Ramos (cell line): ENCODE results near the gene NEUROD1.

Experiments
- in situ Hi-C: fragments of 300-500 bp; cut with MboI; formaldehyde crosslinking; loops from one replicate; pipeline ENCODE4 v1.14.3; 2022; ENCODE audit warnings: low sequenced_read_pairs; ENCODE audit not compliant: unreplicated experiment

NEUROD1 gene

DNA sequence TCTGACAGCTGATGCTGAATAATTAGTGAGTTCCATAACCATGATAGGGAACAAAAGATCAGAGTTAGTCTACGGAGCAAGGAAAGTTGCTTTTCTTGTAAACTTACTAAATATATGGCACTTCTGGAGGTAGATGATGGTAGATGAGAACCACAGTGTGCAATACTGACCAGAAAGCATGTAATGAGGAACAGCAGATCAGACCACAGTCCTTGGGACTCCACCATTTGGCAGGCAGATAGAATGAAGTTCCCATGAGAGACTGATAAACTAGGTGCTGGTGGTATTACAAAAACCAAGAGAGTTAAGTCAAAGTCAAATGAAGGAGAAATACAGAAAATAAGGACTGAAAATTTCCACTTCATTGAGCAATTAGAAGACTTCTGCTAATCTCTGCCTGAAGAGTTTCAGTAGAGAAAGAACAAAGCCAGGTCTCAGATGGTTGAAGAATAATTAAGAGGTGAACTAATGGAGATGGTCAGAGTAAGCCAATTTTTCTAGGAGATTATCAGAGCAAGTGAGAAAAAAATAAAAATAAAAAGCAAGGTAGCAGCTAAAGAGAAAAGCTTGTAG, 33.8 kb downstream of the NEUROD1 start:
- in situ Hi-C loops: no loop called here

DNA sequence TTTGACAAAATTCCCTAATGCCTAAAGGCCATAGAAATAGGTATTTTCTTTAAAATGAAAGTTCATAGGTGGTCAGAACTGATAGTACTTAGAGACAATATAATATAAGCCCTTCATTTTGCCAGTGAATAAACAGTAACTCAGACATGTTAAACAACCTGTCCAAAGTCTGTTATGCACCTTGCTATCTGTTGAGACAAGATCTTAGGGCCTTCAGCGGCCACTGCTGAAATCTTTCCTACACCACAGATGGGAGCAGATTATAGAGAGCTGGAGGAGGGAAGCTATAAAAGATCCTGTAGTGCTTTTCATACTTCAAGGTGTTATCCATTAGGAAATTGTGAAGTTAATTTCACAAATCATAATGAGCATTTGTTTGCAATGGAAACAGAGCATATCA, 37.2 kb downstream of the NEUROD1 start:
- in situ Hi-C loops: no loop called here

DNA sequence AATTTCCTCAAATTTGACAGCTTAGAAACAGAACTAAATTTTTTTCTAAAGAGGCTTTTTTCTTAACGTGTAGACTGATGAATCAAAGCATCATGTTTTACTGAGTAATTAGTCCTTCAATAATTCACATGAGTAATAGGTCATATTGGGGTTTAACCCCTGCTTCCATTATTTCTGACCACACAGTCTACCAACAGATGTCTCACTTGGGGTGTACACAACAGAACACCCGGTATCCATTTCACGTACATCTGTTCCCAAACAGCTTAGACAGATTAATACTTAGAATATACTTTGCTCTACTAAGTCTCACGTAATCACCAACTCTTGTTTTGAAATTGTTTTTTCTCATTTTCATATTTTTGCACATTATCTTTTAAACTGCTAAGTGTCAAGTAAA, 38.2 kb downstream of the NEUROD1 start:
- in situ Hi-C loops: no loop called here

DNA sequence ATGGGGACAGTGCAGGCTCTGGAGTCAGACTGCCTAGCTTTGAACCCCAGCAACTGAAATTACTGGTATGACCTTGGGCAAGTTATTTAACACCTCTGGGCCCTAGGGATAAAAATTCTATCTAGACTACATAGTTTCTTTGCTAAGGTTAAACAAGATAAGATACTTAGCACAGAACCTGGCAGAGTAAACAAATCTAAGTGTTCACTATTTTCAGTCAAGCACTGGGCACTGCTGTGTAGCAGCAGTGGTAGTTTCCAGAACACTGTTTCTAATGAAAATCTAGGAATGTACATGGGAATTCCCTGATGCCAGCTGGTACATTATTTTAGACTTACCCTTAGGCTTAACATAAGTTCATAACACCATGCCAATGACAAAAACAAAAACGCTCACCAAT, 40.6 kb downstream of the NEUROD1 start:
- in situ Hi-C loops: no loop called here

DNA sequence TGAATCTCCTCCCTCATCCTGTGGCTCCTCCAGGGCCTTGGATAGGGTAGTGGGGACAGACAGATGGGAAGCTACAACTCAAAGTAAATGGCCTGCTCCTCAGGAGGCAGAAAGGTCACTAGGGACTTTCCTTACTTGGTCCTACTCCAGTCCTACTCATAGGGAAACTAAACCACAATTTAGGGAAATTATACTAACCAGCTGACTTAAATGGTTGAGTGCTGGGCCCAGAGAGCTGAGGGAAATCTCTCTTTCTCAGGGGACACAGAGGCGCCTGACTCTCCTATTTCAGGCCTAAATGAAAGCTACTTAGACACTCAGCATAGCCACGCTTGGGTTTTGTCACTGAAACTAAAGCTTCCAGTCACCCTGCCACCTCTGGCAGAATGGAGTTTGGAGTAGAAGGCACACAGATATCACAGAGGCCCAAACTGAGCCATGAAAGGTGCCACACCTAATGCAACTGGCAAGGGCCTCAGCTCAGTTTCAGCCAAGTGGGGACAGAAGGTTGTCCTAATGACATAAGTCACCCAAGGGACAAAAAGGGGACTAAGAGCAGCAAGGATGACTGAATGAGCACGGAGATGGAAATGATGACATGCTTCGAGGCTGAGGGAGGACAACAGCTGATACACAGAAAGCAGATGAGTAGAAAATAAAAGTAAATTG, 47.5 kb downstream of the NEUROD1 start:
- in situ Hi-C loops: no loop called here

DNA sequence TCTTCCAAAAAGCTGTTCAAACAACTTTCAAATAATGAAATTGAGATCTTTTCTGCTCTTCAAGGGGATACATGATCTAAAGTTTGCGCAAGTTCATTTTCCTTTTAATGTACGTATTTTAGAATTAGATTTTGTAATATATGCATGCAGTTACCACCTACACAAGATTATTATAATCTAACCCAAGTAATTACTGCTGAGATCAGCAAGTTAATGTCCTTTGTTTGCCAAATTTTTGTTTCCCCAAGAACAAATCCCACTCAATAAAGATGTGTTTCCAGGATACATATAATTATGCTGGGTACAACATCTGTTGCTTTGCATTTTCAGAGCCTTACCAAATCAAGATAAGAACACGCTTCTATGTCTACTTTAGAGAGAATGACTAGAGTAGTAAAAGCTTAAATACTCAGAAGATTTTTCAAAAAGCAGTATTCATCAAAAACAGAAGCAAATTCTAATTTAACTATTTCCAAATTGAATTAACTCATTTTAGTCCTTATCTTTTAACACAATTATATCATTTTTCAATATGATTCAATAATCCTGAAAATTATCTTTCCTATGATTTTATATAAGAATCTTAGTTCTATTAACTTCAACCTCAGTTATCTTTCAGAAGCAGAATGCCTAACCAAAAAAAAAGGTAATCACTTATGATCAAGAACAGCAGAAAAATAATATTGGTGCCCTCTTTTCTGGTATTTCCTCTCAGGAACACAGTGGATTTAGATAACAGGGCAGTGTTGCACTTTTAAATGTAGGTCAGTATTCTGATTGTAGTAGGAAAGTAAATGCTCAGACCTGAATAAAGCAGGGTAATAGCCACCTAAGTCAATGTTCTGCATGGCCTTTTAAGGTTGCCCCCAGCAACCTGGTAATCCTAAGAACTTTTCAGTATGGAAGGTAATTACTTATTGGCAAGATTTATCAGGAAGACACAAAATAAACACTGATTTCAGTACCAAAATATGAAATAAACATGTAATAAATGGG, 51.4 kb downstream of the NEUROD1 start:
- in situ Hi-C loops: no loop called here

DNA sequence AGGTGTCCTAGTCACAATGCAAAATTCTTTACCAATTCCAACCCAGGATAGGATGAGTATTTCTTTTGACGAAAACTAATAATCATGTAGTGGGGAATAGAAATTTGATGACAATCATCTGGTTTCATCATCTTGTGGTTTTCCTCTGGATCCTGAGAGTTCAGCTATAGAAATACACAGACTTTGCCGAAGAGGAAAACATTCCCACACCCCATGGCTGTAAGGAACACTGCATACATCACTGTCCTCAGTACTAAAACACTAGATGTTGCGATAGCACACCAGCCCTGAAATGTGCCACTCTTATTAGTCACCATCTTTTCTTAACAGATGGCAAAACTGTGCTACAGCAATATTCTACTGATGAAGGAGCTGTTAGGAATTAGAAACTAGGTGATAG, 52.8 kb downstream of the NEUROD1 start:
- in situ Hi-C loops: no loop called here

DNA sequence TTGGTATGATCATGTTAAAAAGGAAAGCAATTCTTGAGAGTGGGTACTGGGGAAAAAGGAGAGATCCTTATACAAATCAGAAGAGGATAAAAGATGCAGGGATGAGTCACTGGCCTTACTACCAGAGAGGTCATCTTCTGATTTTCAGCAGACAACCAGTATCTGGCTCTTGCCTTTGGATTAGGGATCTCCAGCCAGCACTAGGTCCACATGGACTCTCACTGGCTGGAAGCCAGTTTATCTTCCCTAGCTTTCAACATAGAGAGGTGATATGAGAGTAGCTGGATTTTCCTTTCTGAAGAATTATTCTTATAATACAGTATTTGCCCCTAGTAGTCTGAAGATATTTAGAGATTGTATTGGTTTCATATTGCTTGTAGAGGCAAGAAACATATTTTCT, 53.6 kb downstream of the NEUROD1 start:
- in situ Hi-C loops: no loop called here
